Right atrium auricular region (tissue), 2 donors: ENCODE results near the gene MON2. TPM values are rescaled to one million over a fixed set of nuclear protein-coding genes. Genes with fewer than 3 reads are reported as not detected.
A peak's percentile ranks its signal among the peaks of the same experiment; 100 is the strongest.

Source experiments
- DNase-seq: peaks from one replicate; pipeline ENCODE4 v3.0.0-alpha.2; 2019; ENCODE audit warnings: low spot score
- H3K27ac ChIP-seq, 2 donors: fragments of 200-600 bp; sonication (generic); 1 replicate in 1 of 2; 2 replicates in 1 of 2; pipeline ENCODE4 v1.5.1; 2016 to 2019
- H3K27me3 ChIP-seq, 2 donors: fragments of 200-600 bp; sonication (generic); one replicate each; pipeline versions ENCODE4 v1.5.1 to v1.6.0; 2017 to 2019
- H3K36me3 ChIP-seq: fragments of 200-600 bp; sonication (generic); one replicate; pipeline ENCODE4 v1.5.1; 2016
- H3K4me1 ChIP-seq, 2 donors: fragments of 200-600 bp; sonication (generic); one replicate each; pipeline versions ENCODE4 v1.5.1 to v1.6.0; 2017 to 2019
- H3K4me3 ChIP-seq, 2 donors: fragments of 200-600 bp; sonication (generic); 1 replicate in 1 of 2; 2 replicates in 1 of 2; pipeline ENCODE4 v1.5.1; 2017 to 2019; ENCODE audit warnings: mild to moderate bottlenecking in 1 of 2, moderate library complexity in 1 of 2
- H3K9me3 ChIP-seq, 2 donors: fragments of 200-600 bp; sonication (generic); one replicate each; pipeline ENCODE4 v1.5.1; 2019
- CTCF ChIP-seq, 2 donors: fragments of 200-600 bp; sonication (generic); IDR thresholded peaks; one replicate each; pipeline ENCODE4 v1.5.1; 2019; ENCODE audit warnings: antibody characterized with exemption in 2 of 2
- total RNA-seq, 2 donors: library from RNA; depleted of rRNA; stranded (reverse); fragments of >200 nt; gene quantifications; one replicate each; pipeline ENCODE4 v1.1.0, GENCODE V29; 2016

Gene MON2
- total RNA-seq, 2 donors from 2014 or later: 14.3 to 16.5 TPM

- no peak for TF ChIP-seq CTCF (IDR thresholded peaks at IDR 0.05)
- peaks cover 18% of the 10 kb centered on the region for H3K36me3 ChIP-seq
- no peaks in the 10 kb centered on the region for H3K27me3 ChIP-seq
- no peak overlapping the region for H3K4me3 ChIP-seq
- H3K9me3 ChIP-seq: no peaks in the 10 kb centered on the region
- DNase-seq: no peak
- no peak overlapping the region for H3K27ac ChIP-seq
- H3K4me1 ChIP-seq: peaks cover 0 to 2% of the 10 kb centered on the region in 2 donors
Observed at GRCh38 chr12:62576503-62576902, 109.9 kb downstream of the MON2 start.

- no peak for DNase-seq
- Histone ChIP-seq H3K27ac (no peak overlapping the region), H3K4me1 (peaks cover 0 to 8% of the 10 kb centered on the region in 2 donors), H3K27me3 (no peaks in the 10 kb centered on the region), H3K9me3 (no peaks in the 10 kb centered on the region), H3K36me3 (peaks cover 6% of the 10 kb centered on the region), H3K4me3 (no peak overlapping the region)
- no peak for TF ChIP-seq CTCF (IDR thresholded peaks at IDR 0.05)
Observed at GRCh38 chr12:62578726-62579125, 112.1 kb downstream of the MON2 start.

- no peak overlapping the region for H3K4me3 ChIP-seq
- no peaks in the 10 kb centered on the region for H3K9me3 ChIP-seq
- peak; percentile 66 to 79 for TF ChIP-seq CTCF (IDR thresholded peaks at IDR 0.05)
- H3K27ac ChIP-seq: peak overlapping the region; percentile 7 to 24
- peaks cover 8% of the 10 kb centered on the region for H3K36me3 ChIP-seq
- no peaks in the 10 kb centered on the region for H3K27me3 ChIP-seq
- no peak for DNase-seq
- H3K4me1 ChIP-seq: peaks cover 0 to 8% of the 10 kb centered on the region in 2 donors
Observed at GRCh38 chr12:62581288-62582064, 114.8 kb downstream of the MON2 start.

- Histone ChIP-seq H3K4me3 (no peak overlapping the region), H3K36me3 (peaks cover 8% of the 10 kb centered on the region), H3K27me3 (no peaks in the 10 kb centered on the region), H3K4me1 (peaks cover 0 to 8% of the 10 kb centered on the region in 2 donors), H3K9me3 (no peaks in the 10 kb centered on the region), H3K27ac (no peak overlapping the region)
- no peak for TF ChIP-seq CTCF (IDR thresholded peaks at IDR 0.05)
- no peak for DNase-seq
Observed at GRCh38 chr12:62582065-62582366, 115.4 kb downstream of the MON2 start.

GRCh38 chr12:62584619-62585018 lies 118.0 kb downstream of the MON2 start:
- Histone ChIP-seq H3K4me3 (no peak overlapping the region), H3K9me3 (no peaks in the 10 kb centered on the region), H3K4me1 (peaks cover 0 to 8% of the 10 kb centered on the region in 2 donors), H3K36me3 (peaks cover 14% of the 10 kb centered on the region), H3K27me3 (no peaks in the 10 kb centered on the region), H3K27ac (no peak overlapping the region)
- no peak for TF ChIP-seq CTCF (IDR thresholded peaks at IDR 0.05)
- no peak for DNase-seq

GRCh38 chr12:62586850-62587249 lies 120.2 kb downstream of the MON2 start:
- H3K4me1 ChIP-seq: peaks cover 0 to 3% of the 10 kb centered on the region in 2 donors
- H3K9me3 ChIP-seq: no peaks in the 10 kb centered on the region
- peaks cover 14% of the 10 kb centered on the region for H3K36me3 ChIP-seq
- no peaks in the 10 kb centered on the region for H3K27me3 ChIP-seq
- no peak overlapping the region for H3K4me3 ChIP-seq
- DNase-seq: no peak
- H3K27ac ChIP-seq: no peak overlapping the region
- no peak for TF ChIP-seq CTCF (IDR thresholded peaks at IDR 0.05)
